Fibroblast of skin of abdomen (primary cell): Measurements from ENCODE around the gene SEMA4C.

Source experiments
- DNase-seq: peaks from one replicate; pipeline ENCODE4 v3.0.0-alpha.2; 2013

SEMA4C gene

GRCh38 chr2:96881349-96882195 is 11.7 kb upstream of the SEMA4C start:
- DNase-seq, result no peak

- DNase-seq, result no peak
These were observed 11.0 kb upstream of the SEMA4C start for GRCh38 chr2:96880891-96881273.

- no peak for DNase-seq
These were observed 9.7 kb upstream of the SEMA4C start for GRCh38 chr2:96879545-96880040.

- DNase-seq, result no peak
These were observed 9.1 kb upstream of the SEMA4C start for GRCh38 chr2:96878796-96879544.

- DNase-seq, result no peak
These were observed 8.3 kb upstream of the SEMA4C start for GRCh38 chr2:96878171-96878570.

GRCh38 chr2:96877631-96878092 is 7.8 kb upstream of the SEMA4C start:
- no peak for DNase-seq

DNA sequence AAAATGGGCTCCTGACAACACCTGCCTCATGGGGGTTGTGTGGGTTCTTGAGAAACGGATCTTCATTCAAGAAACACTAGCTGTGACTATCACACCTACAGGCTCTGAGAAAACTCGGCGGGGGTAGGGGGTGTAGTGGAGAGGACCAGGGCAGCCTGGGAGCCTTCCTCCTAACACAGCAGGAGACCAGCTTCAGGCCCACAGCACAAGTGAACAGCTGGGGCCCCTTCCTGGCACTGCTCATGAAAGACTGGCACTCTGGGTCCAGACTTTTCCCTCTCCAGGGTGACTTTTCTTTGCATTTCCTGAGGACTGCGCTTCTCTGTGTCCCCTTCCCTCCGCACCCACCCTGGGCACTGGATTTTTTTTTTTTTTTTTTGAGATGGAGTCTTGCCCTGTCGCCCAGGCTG is 7.2 kb upstream of the SEMA4C start:
- DNase-seq, result no peak

- DNase-seq, result peak; percentile 23
These were observed 6.6 kb upstream of the SEMA4C start for GRCh38 chr2:96876269-96877041.

DNA sequence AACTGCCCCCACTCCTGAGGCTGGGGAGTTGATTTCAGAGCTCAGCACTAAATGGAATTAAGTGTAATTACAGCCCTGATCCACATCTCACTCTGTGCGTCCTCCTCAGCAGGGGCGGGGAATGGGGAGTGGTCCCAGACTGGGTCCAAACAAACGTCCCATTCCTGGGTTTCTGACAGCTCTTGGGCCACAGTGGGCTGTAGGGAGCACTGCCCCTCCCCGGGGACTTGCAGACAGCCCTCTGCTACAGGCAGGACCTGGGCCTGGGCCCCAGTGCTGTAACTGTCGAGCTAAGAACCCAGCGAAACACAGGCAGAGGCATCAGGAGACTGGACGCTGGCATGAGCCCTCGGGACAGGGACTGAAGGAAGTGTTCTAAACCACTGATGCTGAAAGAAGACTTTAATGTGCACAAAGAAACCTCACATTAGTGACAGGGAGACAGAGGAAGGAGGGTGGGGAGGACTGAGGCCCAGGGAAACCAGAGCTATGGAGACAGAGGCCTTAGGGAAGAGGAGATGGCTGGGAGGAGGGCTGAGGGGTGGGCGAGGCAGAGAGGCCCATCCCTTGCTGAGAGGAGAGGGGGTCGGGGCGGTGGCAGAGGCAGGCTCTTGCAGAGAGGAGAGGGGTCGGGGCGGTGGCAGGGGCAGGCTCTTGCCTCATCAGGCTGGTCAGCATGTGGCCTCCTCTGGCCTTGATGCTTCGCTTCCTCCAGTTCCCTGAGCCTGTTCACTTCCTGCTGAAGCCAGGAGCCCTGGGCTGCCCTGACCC is 5.8 kb upstream of the SEMA4C start:
- no peak for DNase-seq

GRCh38 chr2:96874198-96874831 is 4.4 kb upstream of the SEMA4C start:
- no peak for DNase-seq

GRCh38 chr2:96873651-96874096 is 3.8 kb upstream of the SEMA4C start:
- DNase-seq, result no peak

GRCh38 chr2:96872591-96873349 is 2.9 kb upstream of the SEMA4C start:
- peak; percentile 17 for DNase-seq

DNA sequence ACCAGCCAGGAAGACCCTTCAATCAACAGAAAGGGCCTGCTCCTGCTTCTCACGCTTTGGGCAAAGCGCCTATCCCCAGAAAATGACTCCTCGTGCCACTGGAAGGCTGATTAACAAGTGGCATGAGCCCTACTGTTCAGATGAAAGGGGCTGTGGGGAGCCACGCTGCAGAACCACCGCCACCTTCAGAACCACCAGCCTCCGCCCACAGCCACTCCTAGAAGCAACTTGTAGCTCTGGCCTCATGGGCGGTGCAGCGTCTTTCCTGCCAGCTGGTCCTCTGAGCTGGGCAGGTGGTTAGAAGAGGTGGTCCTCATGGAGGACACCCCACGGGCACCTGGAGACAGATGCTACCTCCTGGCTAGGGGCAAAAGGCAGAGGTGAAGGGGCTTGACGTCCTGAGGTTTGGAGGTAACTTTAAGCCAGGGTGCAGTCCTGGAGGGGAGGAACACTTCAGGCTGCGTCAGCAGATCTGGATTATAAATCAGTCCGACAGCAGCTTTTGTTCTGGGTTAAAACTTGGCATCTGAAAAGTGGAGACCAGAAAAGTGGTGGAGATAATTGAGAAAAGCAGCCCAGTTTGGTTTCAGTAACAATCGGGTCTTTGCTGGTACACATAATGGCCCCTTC is 861 bp upstream of the SEMA4C start:
- no peak for DNase-seq

GRCh38 chr2:96869281-96869821 is 529 bp downstream of the SEMA4C start:
- DNase-seq, result peak; percentile 80

GRCh38 chr2:96868555-96869280 is 1.2 kb downstream of the SEMA4C start:
- peak; percentile 94 for DNase-seq

DNA sequence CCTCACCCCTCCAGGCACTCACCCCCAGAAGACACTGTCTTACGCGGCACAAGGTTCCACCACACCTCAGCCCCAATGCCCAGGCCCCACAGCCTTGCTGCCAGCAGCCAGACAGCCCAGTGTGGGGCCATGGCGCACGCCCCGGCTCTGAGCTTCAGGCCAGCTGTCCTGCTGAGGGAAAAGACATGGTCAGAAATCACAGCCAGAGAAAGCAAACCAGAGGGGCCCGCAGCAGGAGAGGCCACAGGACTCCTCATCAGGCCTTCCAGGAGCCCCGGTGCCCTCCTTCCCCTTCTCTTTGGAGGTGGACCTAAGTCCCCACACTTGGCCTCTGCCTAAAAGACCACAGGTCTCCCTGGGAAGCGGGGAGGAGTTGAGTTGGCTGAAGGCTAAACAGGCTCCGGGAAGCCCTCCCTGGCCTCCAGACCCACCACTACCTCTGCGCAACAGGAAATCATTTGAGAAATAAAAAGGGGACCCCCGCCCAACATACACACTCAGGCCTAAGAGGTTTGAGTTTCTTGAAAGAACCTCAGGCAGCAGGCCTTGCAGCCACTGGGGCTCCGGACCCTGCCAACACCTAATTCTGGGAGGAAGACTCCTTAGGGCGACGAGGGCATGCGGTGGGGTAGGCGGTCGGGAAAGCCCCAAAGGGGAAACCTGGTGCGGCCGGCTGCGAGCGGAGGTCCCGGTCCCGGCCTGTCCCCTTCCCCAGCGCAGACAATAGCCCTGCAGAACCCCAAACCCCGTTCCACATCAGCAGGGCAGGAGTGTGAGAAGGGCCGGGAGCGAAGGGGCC is 1.9 kb downstream of the SEMA4C start:
- no peak for DNase-seq

DNA sequence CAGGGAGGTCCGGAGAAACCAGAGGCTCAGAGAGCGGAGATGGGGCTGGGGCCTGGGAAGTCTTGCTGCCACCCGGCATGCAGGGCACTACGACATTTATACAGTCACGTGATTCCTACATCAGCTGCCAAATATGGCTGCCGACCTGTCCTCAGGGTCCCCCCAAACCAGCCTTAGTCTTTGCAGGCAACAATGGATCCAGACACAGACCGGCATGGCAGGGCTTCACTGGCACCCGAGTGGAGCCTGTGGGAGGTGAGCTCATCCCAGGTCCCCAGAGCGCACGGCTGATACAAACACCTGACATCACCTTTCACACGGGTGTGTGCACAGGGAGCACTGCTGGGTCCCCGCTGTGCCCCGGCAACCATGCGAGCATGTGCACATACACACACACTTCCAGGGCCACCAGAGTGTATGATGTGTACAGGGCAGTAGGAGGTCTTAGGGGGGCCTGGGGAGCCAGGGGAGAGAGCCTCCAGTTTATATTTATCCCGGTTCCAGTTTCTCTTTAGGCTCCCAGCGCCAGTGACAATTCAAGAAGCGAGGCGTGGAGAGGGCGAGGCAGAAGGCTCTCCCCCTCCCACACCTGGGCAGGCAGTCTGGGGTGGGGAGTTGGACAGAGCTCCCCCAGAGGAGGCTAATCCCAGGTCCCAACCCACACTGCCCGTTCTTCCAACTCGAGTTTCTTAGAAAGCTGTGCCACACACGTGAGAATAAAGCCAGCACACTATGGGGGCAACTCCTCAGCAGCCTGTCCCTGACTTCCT is 2.7 kb downstream of the SEMA4C start:
- no peak for DNase-seq
